Liver (tissue), 3 donors: ENCODE results near the gene RAC2.
"Not testable (repeated sequence)": the region's sequence is repeated elsewhere in the genome, so short reads cannot be mapped to it uniquely, and the experiment has no call there.

Experiments
- EGR1 ChIP-seq, 2 donors: IDR thresholded peaks; 2 replicates each; pipeline ENCODE4 v1.6.1; 2016 to 2018; ENCODE audit warnings: antibody characterized with exemption in 2 of 2, low read depth in 2 of 2
- GABPA ChIP-seq, 2 donors: IDR thresholded peaks in 1 of 2; conservative IDR thresholded peaks in 1 of 2; 2 replicates each; pipeline ENCODE4 v1.6.1; 2016; ENCODE audit warnings: antibody characterized with exemption in 2 of 2, mild to moderate bottlenecking in 1 of 2, moderate library complexity in 1 of 2
- JUND ChIP-seq, 2 donors: IDR thresholded peaks; 2 replicates each; pipeline ENCODE4 v1.6.1; 2016; ENCODE audit warnings: antibody characterized with exemption in 2 of 2
- NR2F2 ChIP-seq: IDR thresholded peaks from 2 replicates; pipeline ENCODE4 v1.6.1; 2016; ENCODE audit warnings: antibody characterized with exemption
- RAD21 ChIP-seq, 2 donors: IDR thresholded peaks; 2 replicates each; pipeline ENCODE4 v1.6.1; 2016; ENCODE audit warnings: antibody characterized with exemption in 2 of 2, mild to moderate bottlenecking in 2 of 2
- RXRA ChIP-seq, 2 donors: IDR thresholded peaks; 2 replicates each; pipeline ENCODE4 v1.6.1; 2017 to 2018; ENCODE audit warnings: antibody characterized with exemption in 2 of 2, mild to moderate bottlenecking in 1 of 2
- TAF1 ChIP-seq: conservative IDR thresholded peaks from 2 replicates; pipeline ENCODE4 v1.6.1; 2016; ENCODE audit warnings: antibody characterized with exemption, mild to moderate bottlenecking
- YY1 ChIP-seq: IDR thresholded peaks from 2 replicates; pipeline ENCODE4 v1.6.1; 2016; ENCODE audit warnings: antibody characterized with exemption, mild to moderate bottlenecking
- TF ChIP-seq, protein P1 (sequence below): fragments of 150-350 bp; IDR thresholded peaks from 2 replicates; pipeline ENCODE4 v1.5.1; 2017; ENCODE audit warnings: improper control_type of control experiment, low read depth, low read length; ENCODE audit not compliant: missing input control
- TF ChIP-seq, protein P2 (sequence below): IDR thresholded peaks from 2 replicates; pipeline ENCODE4 v1.6.1; 2016; ENCODE audit warnings: antibody characterized with exemption, mild to moderate bottlenecking
- TF ChIP-seq, protein P3 (sequence below): IDR thresholded peaks from 2 replicates; pipeline ENCODE4 v1.6.1; 2016; ENCODE audit warnings: antibody characterized with exemption
- TF ChIP-seq, protein P4 (sequence below): IDR thresholded peaks from 2 replicates; pipeline ENCODE4 v1.6.1; 2016; ENCODE audit warnings: antibody characterized with exemption
- donor health status: healthy.
- donor health status: healthy.

DNA sequence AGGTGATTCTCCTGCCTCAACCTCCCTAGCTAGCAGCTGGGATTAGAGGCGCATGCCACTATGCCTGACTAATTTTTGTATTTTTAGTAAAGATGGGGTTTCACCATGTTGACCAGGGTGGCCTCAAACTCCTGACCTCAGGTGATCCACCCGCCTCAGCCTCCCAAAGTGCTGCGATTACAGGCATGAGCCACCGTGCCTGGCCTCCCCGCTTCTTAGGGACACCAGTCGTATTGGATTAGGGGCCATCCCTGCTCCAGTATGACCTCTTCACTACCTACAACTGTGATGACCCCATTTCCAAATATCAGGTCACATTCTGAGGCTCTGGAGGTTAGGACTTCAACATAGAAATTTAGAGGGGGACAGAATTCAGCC is 42.6 kb downstream of the RAC2 start:
- TF ChIP-seq, protein P1, sequence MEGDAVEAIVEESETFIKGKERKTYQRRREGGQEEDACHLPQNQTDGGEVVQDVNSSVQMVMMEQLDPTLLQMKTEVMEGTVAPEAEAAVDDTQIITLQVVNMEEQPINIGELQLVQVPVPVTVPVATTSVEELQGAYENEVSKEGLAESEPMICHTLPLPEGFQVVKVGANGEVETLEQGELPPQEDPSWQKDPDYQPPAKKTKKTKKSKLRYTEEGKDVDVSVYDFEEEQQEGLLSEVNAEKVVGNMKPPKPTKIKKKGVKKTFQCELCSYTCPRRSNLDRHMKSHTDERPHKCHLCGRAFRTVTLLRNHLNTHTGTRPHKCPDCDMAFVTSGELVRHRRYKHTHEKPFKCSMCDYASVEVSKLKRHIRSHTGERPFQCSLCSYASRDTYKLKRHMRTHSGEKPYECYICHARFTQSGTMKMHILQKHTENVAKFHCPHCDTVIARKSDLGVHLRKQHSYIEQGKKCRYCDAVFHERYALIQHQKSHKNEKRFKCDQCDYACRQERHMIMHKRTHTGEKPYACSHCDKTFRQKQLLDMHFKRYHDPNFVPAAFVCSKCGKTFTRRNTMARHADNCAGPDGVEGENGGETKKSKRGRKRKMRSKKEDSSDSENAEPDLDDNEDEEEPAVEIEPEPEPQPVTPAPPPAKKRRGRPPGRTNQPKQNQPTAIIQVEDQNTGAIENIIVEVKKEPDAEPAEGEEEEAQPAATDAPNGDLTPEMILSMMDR, result not testable (repeated sequence)
- TF ChIP-seq, protein P2, sequence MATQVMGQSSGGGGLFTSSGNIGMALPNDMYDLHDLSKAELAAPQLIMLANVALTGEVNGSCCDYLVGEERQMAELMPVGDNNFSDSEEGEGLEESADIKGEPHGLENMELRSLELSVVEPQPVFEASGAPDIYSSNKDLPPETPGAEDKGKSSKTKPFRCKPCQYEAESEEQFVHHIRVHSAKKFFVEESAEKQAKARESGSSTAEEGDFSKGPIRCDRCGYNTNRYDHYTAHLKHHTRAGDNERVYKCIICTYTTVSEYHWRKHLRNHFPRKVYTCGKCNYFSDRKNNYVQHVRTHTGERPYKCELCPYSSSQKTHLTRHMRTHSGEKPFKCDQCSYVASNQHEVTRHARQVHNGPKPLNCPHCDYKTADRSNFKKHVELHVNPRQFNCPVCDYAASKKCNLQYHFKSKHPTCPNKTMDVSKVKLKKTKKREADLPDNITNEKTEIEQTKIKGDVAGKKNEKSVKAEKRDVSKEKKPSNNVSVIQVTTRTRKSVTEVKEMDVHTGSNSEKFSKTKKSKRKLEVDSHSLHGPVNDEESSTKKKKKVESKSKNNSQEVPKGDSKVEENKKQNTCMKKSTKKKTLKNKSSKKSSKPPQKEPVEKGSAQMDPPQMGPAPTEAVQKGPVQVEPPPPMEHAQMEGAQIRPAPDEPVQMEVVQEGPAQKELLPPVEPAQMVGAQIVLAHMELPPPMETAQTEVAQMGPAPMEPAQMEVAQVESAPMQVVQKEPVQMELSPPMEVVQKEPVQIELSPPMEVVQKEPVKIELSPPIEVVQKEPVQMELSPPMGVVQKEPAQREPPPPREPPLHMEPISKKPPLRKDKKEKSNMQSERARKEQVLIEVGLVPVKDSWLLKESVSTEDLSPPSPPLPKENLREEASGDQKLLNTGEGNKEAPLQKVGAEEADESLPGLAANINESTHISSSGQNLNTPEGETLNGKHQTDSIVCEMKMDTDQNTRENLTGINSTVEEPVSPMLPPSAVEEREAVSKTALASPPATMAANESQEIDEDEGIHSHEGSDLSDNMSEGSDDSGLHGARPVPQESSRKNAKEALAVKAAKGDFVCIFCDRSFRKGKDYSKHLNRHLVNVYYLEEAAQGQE, result not testable (repeated sequence)
- TF ChIP-seq, protein P3, sequence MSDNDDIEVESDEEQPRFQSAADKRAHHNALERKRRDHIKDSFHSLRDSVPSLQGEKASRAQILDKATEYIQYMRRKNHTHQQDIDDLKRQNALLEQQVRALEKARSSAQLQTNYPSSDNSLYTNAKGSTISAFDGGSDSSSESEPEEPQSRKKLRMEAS, result not testable (repeated sequence)
- not testable (repeated sequence) for TF ChIP-seq EGR1 (IDR thresholded peaks at IDR 0.05; ENCODE audit: low read depth in 2 of 2); TAF1; RAD21 (IDR thresholded peaks at IDR 0.05); GABPA (IDR thresholded peaks at IDR 0.05 in 1 of 2, conservative IDR thresholded peaks at IDR 0.05 in 1 of 2); NR2F2; RXRA (IDR thresholded peaks at IDR 0.05); JUND (IDR thresholded peaks at IDR 0.05); YY1
- TF ChIP-seq, protein P4, sequence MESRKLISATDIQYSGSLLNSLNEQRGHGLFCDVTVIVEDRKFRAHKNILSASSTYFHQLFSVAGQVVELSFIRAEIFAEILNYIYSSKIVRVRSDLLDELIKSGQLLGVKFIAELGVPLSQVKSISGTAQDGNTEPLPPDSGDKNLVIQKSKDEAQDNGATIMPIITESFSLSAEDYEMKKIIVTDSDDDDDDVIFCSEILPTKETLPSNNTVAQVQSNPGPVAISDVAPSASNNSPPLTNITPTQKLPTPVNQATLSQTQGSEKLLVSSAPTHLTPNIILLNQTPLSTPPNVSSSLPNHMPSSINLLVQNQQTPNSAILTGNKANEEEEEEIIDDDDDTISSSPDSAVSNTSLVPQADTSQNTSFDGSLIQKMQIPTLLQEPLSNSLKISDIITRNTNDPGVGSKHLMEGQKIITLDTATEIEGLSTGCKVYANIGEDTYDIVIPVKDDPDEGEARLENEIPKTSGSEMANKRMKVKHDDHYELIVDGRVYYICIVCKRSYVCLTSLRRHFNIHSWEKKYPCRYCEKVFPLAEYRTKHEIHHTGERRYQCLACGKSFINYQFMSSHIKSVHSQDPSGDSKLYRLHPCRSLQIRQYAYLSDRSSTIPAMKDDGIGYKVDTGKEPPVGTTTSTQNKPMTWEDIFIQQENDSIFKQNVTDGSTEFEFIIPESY, result not testable (repeated sequence)
